Smooth muscle cell (in vitro differentiated cells): ENCODE data around the gene FAM9C. TPM values are rescaled to one million over a fixed set of nuclear protein-coding genes. Genes with fewer than 3 reads are reported as not detected.

Source experiments
- DNase-seq: peaks from one replicate; lab custom pipeline; 2025; ENCODE audit not compliant: unreplicated experiment; lab: John Stamatoyannopoulos, UW
- H2AFZ ChIP-seq: fragments of 200-600 bp; sonication (generic); 2 replicates; pipeline ENCODE4 v1.6.0; 2016; ENCODE audit warnings: antibody characterized with exemption, low read depth, mild to moderate bottlenecking
- H3F3A ChIP-seq: fragments of 200-600 bp; sonication (generic); 2 replicates; pipeline ENCODE4 v1.6.0; 2017; ENCODE audit warnings: antibody characterized with exemption, low read depth
- H3K27ac ChIP-seq: fragments of 200-600 bp; sonication (generic); 2 replicates; pipeline ENCODE4 v1.5.1; 2016; ENCODE audit warnings: low read depth, mild to moderate bottlenecking
- H3K27me3 ChIP-seq: fragments of 200-600 bp; sonication (generic); 2 replicates; pipeline ENCODE4 v1.6.1; 2016; ENCODE audit warnings: low read depth, mild to moderate bottlenecking
- H3K36me3 ChIP-seq: fragments of 200-600 bp; sonication (generic); 2 replicates; pipeline ENCODE4 v1.5.1; 2016; ENCODE audit warnings: low read depth
- H3K4me1 ChIP-seq: fragments of 200-600 bp; sonication (generic); 2 replicates; pipeline ENCODE4 v1.5.1; 2016; ENCODE audit warnings: low read depth
- H3K4me2 ChIP-seq: fragments of 200-600 bp; sonication (generic); 2 replicates; pipeline ENCODE4 v1.6.0; 2016; ENCODE audit warnings: mild to moderate bottlenecking
- H3K4me3 ChIP-seq: fragments of 200-600 bp; sonication (generic); 2 replicates; pipeline ENCODE4 v1.5.1; 2016; ENCODE audit warnings: mild to moderate bottlenecking
- H3K79me2 ChIP-seq: fragments of 200-600 bp; sonication (generic); 2 replicates; pipeline ENCODE4 v1.6.0; 2016; ENCODE audit warnings: low read depth, mild to moderate bottlenecking
- H3K9ac ChIP-seq: fragments of 200-600 bp; sonication (generic); 2 replicates; pipeline ENCODE4 v1.6.0; 2016; ENCODE audit warnings: low read depth
- H3K9me3 ChIP-seq: fragments of 200-600 bp; sonication (generic); replicated peaks from 2 replicates; pipeline ENCODE4 v1.5.1; 2016; ENCODE audit warnings: low read depth
- H4K20me1 ChIP-seq: fragments of 200-600 bp; sonication (generic); 2 replicates; pipeline ENCODE4 v1.6.0; 2016; ENCODE audit warnings: low read depth
- CTCF ChIP-seq: fragments of 200-600 bp; sonication (generic); IDR thresholded peaks from 2 replicates; pipeline ENCODE4 v1.5.1; 2017; ENCODE audit warnings: borderline replicate concordance, mild to moderate bottlenecking, antibody characterized with exemption; ENCODE audit not compliant: insufficient read depth, poor library complexity, severe bottlenecking
- WGBS: methylation state at CpG from one replicate; pipeline ENCODE4 v1.1.7; 2016; ENCODE audit warnings: low lambda C conversion rate; 5-methylcytosine and 5-hydroxymethylcytosine counted together
- polyA plus RNA-seq: library from polyadenylated mRNA; unstranded; fragments of >200 nt; fragmentation: Nextera tagmentation; extraction: Ambion mirVana; gene quantifications from 2 replicates; pipeline ENCODE4 v1.2.1, GENCODE V29; 2016
- total RNA-seq: library from RNA; depleted of rRNA; stranded (reverse); fragments of >200 nt; gene quantifications from 2 replicates; pipeline ENCODE4 v1.2.3, GENCODE V29; 2014

FAM9C gene
- total and polyA plus RNA-seq, 2 experiments from 2014 or later: not detected

- Histone ChIP-seq H4K20me1 (no peaks in the 10 kb centered on the region), H3K9me3 (no peaks in the 10 kb centered on the region), H3K4me3 (no peak overlapping the region), H3K36me3 (no peaks in the 10 kb centered on the region), H3K9ac (no peak overlapping the region), H3K79me2 (no peaks in the 10 kb centered on the region), H2AFZ (no peak overlapping the region), H3K4me2 (no peak overlapping the region), H3F3A (peaks cover 3% of the 10 kb centered on the region), H3K27me3 (no peaks in the 10 kb centered on the region), H3K27ac (no peak overlapping the region), H3K4me1 (peaks cover 4% of the 10 kb centered on the region)
- DNase-seq: no peak
- no peak for TF ChIP-seq CTCF
- 91% methylated on average over 3 of the region's 3 CpGs for WGBS
Measured at GRCh38 chrX:13047759-13048158, 3.3 kb upstream of the FAM9C start.

- Histone ChIP-seq H3F3A (peaks cover 3% of the 10 kb centered on the region), H3K27me3 (no peaks in the 10 kb centered on the region), H3K4me2 (no peak overlapping the region), H4K20me1 (no peaks in the 10 kb centered on the region), H3K4me1 (peaks cover 4% of the 10 kb centered on the region), H3K9me3 (no peaks in the 10 kb centered on the region), H3K79me2 (no peaks in the 10 kb centered on the region), H3K4me3 (no peak overlapping the region), H3K27ac (no peak overlapping the region), H3K36me3 (no peaks in the 10 kb centered on the region), H2AFZ (no peak overlapping the region), H3K9ac (no peak overlapping the region)
- no peak for TF ChIP-seq CTCF
- 76% methylated on average over 1 of the region's 1 CpG for WGBS
- DNase-seq: no peak
Measured at GRCh38 chrX:13046141-13046855, 1.9 kb upstream of the FAM9C start.

- 96% methylated on average over 23 of the region's 25 CpGs for WGBS
- H3K9ac ChIP-seq: no peak overlapping the region
- no peak for DNase-seq
- no peaks in the 10 kb centered on the region for H4K20me1 ChIP-seq
- H3K27me3 ChIP-seq: no peaks in the 10 kb centered on the region
- TF ChIP-seq CTCF: no peak
- no peaks in the 10 kb centered on the region for H3K9me3 ChIP-seq
- no peaks in the 10 kb centered on the region for H3K36me3 ChIP-seq
- no peak overlapping the region for H3K4me2 ChIP-seq
- no peak overlapping the region for H3K4me3 ChIP-seq
- H3K4me1 ChIP-seq: peaks cover 4% of the 10 kb centered on the region
- H3K27ac ChIP-seq: no peak overlapping the region
- H2AFZ ChIP-seq: no peak overlapping the region
- H3K79me2 ChIP-seq: no peaks in the 10 kb centered on the region
- H3F3A ChIP-seq: peaks cover 3% of the 10 kb centered on the region
Measured at GRCh38 chrX:13043938-13044337, 482 bp downstream of the FAM9C start.

GRCh38 chrX:13043138-13043537 lies 1.3 kb downstream of the FAM9C start:
- no peak for DNase-seq
- peaks cover 4% of the 10 kb centered on the region for H3K4me1 ChIP-seq
- no peak overlapping the region for H3K4me2 ChIP-seq
- no peaks in the 10 kb centered on the region for H3K9me3 ChIP-seq
- no peak for TF ChIP-seq CTCF
- H3K27me3 ChIP-seq: no peaks in the 10 kb centered on the region
- H3F3A ChIP-seq: peaks cover 3% of the 10 kb centered on the region
- H3K9ac ChIP-seq: no peak overlapping the region
- WGBS: 90% methylated on average over 10 of the region's 10 CpGs
- H3K36me3 ChIP-seq: no peaks in the 10 kb centered on the region
- no peak overlapping the region for H2AFZ ChIP-seq
- no peaks in the 10 kb centered on the region for H3K79me2 ChIP-seq
- no peaks in the 10 kb centered on the region for H4K20me1 ChIP-seq
- H3K27ac ChIP-seq: no peak overlapping the region
- H3K4me3 ChIP-seq: no peak overlapping the region
